Keratinocyte (primary cell): ENCODE measurements around the gene KHDC4. TPM values are rescaled to one million over a fixed set of nuclear protein-coding genes. Genes with fewer than 3 reads are reported as not detected.
A peak's percentile ranks its signal among the peaks of the same experiment; 100 is the strongest.

ENCODE experiments used
- DNase-seq: peaks from one replicate; pipeline ENCODE4 v3.0.0-alpha.2; 2011; ENCODE audit warnings: low read depth, missing footprints, low spot score
- FAIRE-seq: peaks from 2 replicates; lab custom pipeline; 2011; peaks lifted over from hg19 to GRCh38; lab: Jason Lieb, UNC
- H2AFZ ChIP-seq: 2 replicates; pipeline ENCODE4 v1.6.0; 2012; ENCODE audit warnings: low read length, control low read depth, inconsistent platforms; ENCODE audit not compliant: control insufficient read depth
- H3K27ac ChIP-seq: 2 replicates; pipeline ENCODE4 v1.5.1; 2011; ENCODE audit warnings: low read length; ENCODE audit not compliant: control insufficient read depth, insufficient read depth
- H3K27me3 ChIP-seq: 3 replicates; pipeline ENCODE4 v1.6.0; 2011; ENCODE audit warnings: low read length; ENCODE audit not compliant: control insufficient read depth, insufficient read depth; ENCODE audit errors: extremely low read depth
- H3K36me3 ChIP-seq, 2 experiments: 2 replicates in 1 of 2; 3 replicates in 1 of 2; pipeline ENCODE4 v1.5.1; 2011; ENCODE audit warnings: low read length in 2 of 2, mild to moderate bottlenecking in 1 of 2; ENCODE audit not compliant: control insufficient read depth in 2 of 2, insufficient read depth in 2 of 2; ENCODE audit errors: extremely low read depth in 1 of 2
- H3K4me1 ChIP-seq: 3 replicates; pipeline ENCODE4 v1.5.1; 2011; ENCODE audit warnings: low read length; ENCODE audit not compliant: control insufficient read depth, insufficient read depth; ENCODE audit errors: extremely low read depth
- H3K4me2 ChIP-seq: 3 replicates; pipeline ENCODE4 v1.6.0; 2011; ENCODE audit warnings: low read depth, low read length; ENCODE audit not compliant: control insufficient read depth, insufficient read depth; ENCODE audit errors: extremely low read depth
- H3K4me3 ChIP-seq, 3 experiments: fragments of 200-600 bp in 1 of 3; sonication (generic) in 1 of 3; 2 replicates in 2 of 3; 3 replicates in 1 of 3; pipeline ENCODE4 v1.5.1; 2011 to 2016; ENCODE audit warnings: low read length in 3 of 3, mild to moderate bottlenecking in 3 of 3, control low read depth in 2 of 3, inconsistent platforms in 1 of 3, low read depth in 1 of 3, mixed read lengths in 1 of 3, mixed run types in 1 of 3, moderate library complexity in 1 of 3; ENCODE audit not compliant: control insufficient read depth in 2 of 3, insufficient read depth in 2 of 3; ENCODE audit errors: extremely low read depth in 1 of 3
- H3K79me2 ChIP-seq: 2 replicates; pipeline ENCODE4 v1.6.0; 2012; ENCODE audit warnings: low read length; ENCODE audit not compliant: control insufficient read depth, insufficient read depth
- H3K9ac ChIP-seq: 3 replicates; pipeline ENCODE4 v1.6.0; 2011; ENCODE audit warnings: low read length; ENCODE audit not compliant: control insufficient read depth, insufficient read depth; ENCODE audit errors: extremely low read depth
- H3K9me1 ChIP-seq: 3 replicates; pipeline ENCODE4 v1.6.0; 2011; ENCODE audit warnings: low read length; ENCODE audit not compliant: control insufficient read depth, insufficient read depth; ENCODE audit errors: extremely low read depth
- H3K9me3 ChIP-seq: 2 replicates; pipeline ENCODE4 v1.5.1; 2012; ENCODE audit warnings: low read depth, low read length; ENCODE audit not compliant: control insufficient read depth
- H4K20me1 ChIP-seq: 3 replicates; pipeline ENCODE4 v1.6.0; 2011; ENCODE audit warnings: low read length; ENCODE audit not compliant: control insufficient read depth, insufficient read depth; ENCODE audit errors: extremely low read depth
- CTCF ChIP-seq, 3 experiments: IDR thresholded peaks in 1 of 3; conservative IDR thresholded peaks in 1 of 3; optimal IDR thresholded peaks in 1 of 3; 2 replicates in 2 of 3; 3 replicates in 1 of 3; pipeline versions ENCODE3 to v1.5.1; 2011; ENCODE audit warnings: low read length in 3 of 3, mild to moderate bottlenecking in 3 of 3, moderate library complexity in 2 of 3, control low read depth in 1 of 3, inconsistent platforms in 1 of 3; ENCODE audit not compliant: insufficient read depth in 2 of 3; ENCODE audit errors: extremely low read depth in 1 of 3
- EZH2 ChIP-seq: IDR thresholded peaks from one replicate; pipeline ENCODE4 v1.6.1; 2012; ENCODE audit warnings: inconsistent platforms, mild to moderate bottlenecking, low read length, moderate library complexity
- dilution Hi-C: fragments of 300-500 bp; cut with MboI; formaldehyde crosslinking; loops from one replicate; pipeline ENCODE4 v1.7.0; 2020; ENCODE audit warnings: low sequenced_read_pairs; ENCODE audit not compliant: extremely low pct_ligation_motif_present
- polyA plus RNA-seq, 5 experiments: library from polyadenylated mRNA; depleted of rRNA in 3 of 5; stranded (reverse) in 3 of 5; stranded (forward) in 1 of 5; unstranded in 1 of 5; fragments of >200 nt; gene quantifications; 1 replicate in 1 of 5; 2 replicates in 3 of 5; 3 replicates in 1 of 5; pipeline versions ENCODE4 v1.2.1 to v1.2.3, GENCODE V29; 2011 to 2012; ENCODE audit warnings: missing spikeins in 2 of 5, low read depth in 1 of 5, low replicate concordance in 1 of 5

The KHDC4 gene
- polyA plus RNA-seq, 1 donor (not counting 4 experiments of a cell fraction or from before 2014, with no cell fraction given) = 51.3 TPM

GRCh38 chr1:155982106-155982505 is 47.9 kb upstream of the KHDC4 start:
- H3K27me3 ChIP-seq = no peaks in the 10 kb centered on the region
- no peak overlapping the region for H2AFZ ChIP-seq
- peak overlapping the region; percentile 44 for H3K9ac ChIP-seq
- DNase-seq (no peak), FAIRE-seq (no peak)
- peak overlapping the region; percentile 97 for H3K4me2 ChIP-seq
- peaks cover 2% of the 10 kb centered on the region for H3K9me1 ChIP-seq
- peaks cover 61% of the 10 kb centered on the region for H3K4me1 ChIP-seq
- TF ChIP-seq EZH2 (no peak), CTCF (optimal IDR thresholded peaks at IDR 0.05 in 1 of 3, IDR thresholded peaks at IDR 0.05 in 1 of 3, conservative IDR thresholded peaks at IDR 0.05 in 1 of 3; ENCODE audit: extremely low read depth in 1 of 3, insufficient read depth in 2 of 3, low read length in 3 of 3) (no peak)
- peak overlapping the region in 1 of 3 experiments; percentile 62 for H3K4me3 ChIP-seq
- peaks cover 23% of the 10 kb centered on the region for H3K79me2 ChIP-seq
- H3K36me3 ChIP-seq = no peaks in the 10 kb centered on the region
- peak overlapping the region; percentile 93 for H3K27ac ChIP-seq
- dilution Hi-C loops = no loop called here
- H4K20me1 ChIP-seq = no peaks in the 10 kb centered on the region
- no peaks in the 10 kb centered on the region for H3K9me3 ChIP-seq

GRCh38 chr1:155981266-155982088 is 47.3 kb upstream of the KHDC4 start:
- H4K20me1 ChIP-seq = no peaks in the 10 kb centered on the region
- H3K4me2 ChIP-seq = peak overlapping the region; percentile 97
- DNase-seq (no peak), FAIRE-seq (no peak)
- H3K4me3 ChIP-seq = peak overlapping the region in 1 of 3 experiments; percentile 62
- no peak overlapping the region for H3K9ac ChIP-seq
- no peak overlapping the region for H2AFZ ChIP-seq
- TF ChIP-seq EZH2 (no peak), CTCF (optimal IDR thresholded peaks at IDR 0.05 in 1 of 3, IDR thresholded peaks at IDR 0.05 in 1 of 3, conservative IDR thresholded peaks at IDR 0.05 in 1 of 3; ENCODE audit: extremely low read depth in 1 of 3, insufficient read depth in 2 of 3, low read length in 3 of 3) (no peak)
- dilution Hi-C loops = no loop called here
- H3K27me3 ChIP-seq = no peaks in the 10 kb centered on the region
- peaks cover 28% of the 10 kb centered on the region for H3K79me2 ChIP-seq
- peaks cover 2% of the 10 kb centered on the region for H3K9me1 ChIP-seq
- peak overlapping the region; percentile 1 for H3K27ac ChIP-seq
- H3K4me1 ChIP-seq = peaks cover 66% of the 10 kb centered on the region
- H3K9me3 ChIP-seq = no peaks in the 10 kb centered on the region
- H3K36me3 ChIP-seq = no peaks in the 10 kb centered on the region
